Body of pancreas (tissue), 4 donors: ENCODE measurements around the gene ZFX. TPM values are rescaled to one million over a fixed set of nuclear protein-coding genes. Genes with fewer than 3 reads are reported as not detected.
A peak's percentile ranks its signal among the peaks of the same experiment; 100 is the strongest.

Source experiments
- ATAC-seq: fragments of 150-250 bp; one replicate; pipeline ENCODE4 v1.9.1; 2016
- DNase-seq, 4 donors: peaks; one replicate each; pipeline ENCODE4 v3.0.0-alpha.2; 2019
- H3K27ac ChIP-seq, 4 donors: fragments of 200-600 bp; sonication (generic); 1 replicate in 3 of 4; 2 replicates in 1 of 4; pipeline versions ENCODE4 v1.5.1 to v1.6.1; 2016 to 2019; ENCODE audit warnings: mild to moderate bottlenecking in 1 of 4, mixed read lengths in 1 of 4, moderate library complexity in 1 of 4
- H3K27me3 ChIP-seq, 2 donors: fragments of 200-600 bp; sonication (generic); one replicate each; pipeline ENCODE4 v1.6.0; 2016; ENCODE audit warnings: mild to moderate bottlenecking in 1 of 2
- H3K36me3 ChIP-seq, 2 donors: fragments of 200-600 bp; sonication (generic); replicated peaks in 1 of 2; 2 replicates each; pipeline ENCODE4 v1.5.1; 2016; ENCODE audit warnings: low read depth in 2 of 2; ENCODE audit not compliant: insufficient read depth in 1 of 2
- H3K4me1 ChIP-seq: fragments of 200-600 bp; sonication (generic); one replicate; pipeline ENCODE4 v1.6.0; 2016
- H3K4me3 ChIP-seq, 2 donors: fragments of 200-600 bp; sonication (generic); 1 replicate in 1 of 2; 2 replicates in 1 of 2; pipeline ENCODE4 v1.5.1; 2016 to 2019
- H3K9me3 ChIP-seq, 3 donors: fragments of 200-600 bp; sonication (generic); 1 replicate in 2 of 3; 2 replicates in 1 of 3; pipeline ENCODE4 v1.5.1; 2016
- CTCF ChIP-seq, 7 experiments: fragments of 450-650 bp in 4 of 7; fragments of 200-600 bp in 3 of 7; sonication (generic) in 3 of 7; IDR thresholded peaks; one replicate each; pipeline ENCODE4 v1.5.1; 2016 to 2019; ENCODE audit warnings: antibody characterized with exemption in 7 of 7
- POLR2A ChIP-seq, 3 donors: fragments of 450-650 bp; IDR thresholded peaks; one replicate each; pipeline ENCODE4 v1.6.1; 2016; ENCODE audit warnings: antibody characterized with exemption in 3 of 3, mild to moderate bottlenecking in 2 of 3
- WGBS, 2 donors: methylation state at CpG; one replicate each; pipeline ENCODE4 v1.1.5; 2017; 5-methylcytosine and 5-hydroxymethylcytosine counted together
- intact Hi-C: fragments of 100-400 bp; cut with DNase I; formaldehyde crosslinking; loops from one replicate; pipeline ENCODE4 v1.15.1; 2023
- total RNA-seq, 2 donors: library from RNA; depleted of rRNA; stranded (reverse); fragments of >200 nt; gene quantifications; one replicate each; pipeline ENCODE4 v1.1.0, GENCODE V29; 2016

Gene ZFX
- total RNA-seq, 2 donors from 2014 or later = 23.4 to 28.3 TPM

DNA sequence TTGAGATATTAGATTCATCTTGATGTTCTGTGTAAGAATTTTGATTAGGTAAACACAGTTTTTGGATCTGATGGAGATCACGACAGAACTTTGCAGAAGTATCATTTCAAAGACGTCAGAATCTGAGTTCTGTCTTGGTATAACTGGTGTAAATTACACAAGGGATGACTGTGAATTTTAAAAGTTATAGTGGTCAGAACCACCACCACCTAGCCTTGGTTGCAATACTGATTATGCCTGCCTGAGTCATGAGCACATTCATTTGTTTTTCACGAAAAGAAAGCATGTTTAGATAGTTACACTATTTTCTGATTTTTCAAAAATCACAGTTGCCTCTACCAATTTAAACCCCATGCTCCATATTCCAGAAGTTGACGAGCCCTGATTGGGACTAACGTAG, 54.8 kb downstream of the ZFX start:
- intact Hi-C loops = no loop called here
- Histone ChIP-seq H3K36me3 (no peaks in the 10 kb centered on the region), H3K27me3 (no peaks in the 10 kb centered on the region), H3K27ac (no peak overlapping the region), H3K9me3 (no peaks in the 10 kb centered on the region), H3K4me3 (no peak overlapping the region), H3K4me1 (peaks cover 36% of the 10 kb centered on the region)
- TF ChIP-seq CTCF (IDR thresholded peaks at IDR 0.05) (no peak), POLR2A (IDR thresholded peaks at IDR 0.05) (no peak)
- 52 to 58% methylated on average over 5 of the region's 5 CpGs for WGBS, 2 donors
- ATAC-seq (no peak), DNase-seq (no peak)

DNA sequence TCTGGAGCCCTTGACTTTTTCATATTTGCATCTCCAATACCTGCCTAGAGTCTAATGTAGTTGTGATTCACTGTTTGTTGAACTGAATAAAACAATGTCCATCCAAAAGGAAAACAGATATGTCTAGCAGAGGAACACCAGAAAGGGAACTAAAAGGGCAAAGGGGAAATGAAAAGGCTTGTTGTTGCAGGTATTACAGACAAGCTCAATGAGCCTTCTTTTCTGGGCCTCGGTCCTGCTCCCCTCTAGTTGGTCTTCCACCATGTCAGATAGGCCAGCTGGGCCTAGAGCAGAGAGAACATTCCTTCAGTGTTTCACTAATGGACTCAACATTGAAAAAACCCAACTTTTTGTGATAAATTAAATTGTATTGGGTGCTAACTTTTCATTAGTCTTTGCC, 55.4 kb downstream of the ZFX start:
- ATAC-seq = no peak

DNA sequence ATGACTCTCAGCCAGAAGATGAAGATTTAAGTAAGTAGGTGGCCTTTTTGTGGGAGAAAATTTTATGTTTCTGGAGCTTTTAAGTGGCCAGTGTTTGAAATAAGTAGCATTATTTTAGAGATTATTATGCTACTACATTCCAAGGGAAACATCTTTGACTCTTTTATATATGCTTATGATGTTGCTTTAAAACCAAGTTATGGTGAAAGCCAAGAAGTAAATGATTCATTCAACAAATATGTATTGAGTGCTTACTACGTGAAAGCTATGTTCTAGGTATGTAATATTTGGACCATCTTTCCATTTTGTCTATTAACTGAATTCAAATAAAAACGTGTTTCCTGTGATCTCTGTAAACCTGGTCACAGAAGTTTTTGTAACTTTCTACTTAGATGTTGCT, 58.3 kb downstream of the ZFX start:
- 28 to 31% methylated on average over 2 of the region's 2 CpGs for WGBS, 2 donors
- Histone ChIP-seq H3K27ac (no peak overlapping the region), H3K4me3 (no peak overlapping the region), H3K4me1 (peaks cover 18% of the 10 kb centered on the region), H3K27me3 (no peaks in the 10 kb centered on the region), H3K36me3 (peaks cover 0 to 3% of the 10 kb centered on the region in 2 donors), H3K9me3 (no peaks in the 10 kb centered on the region)
- DNase-seq (no peak), ATAC-seq (no peak)
- intact Hi-C loops = no loop called here
- TF ChIP-seq CTCF (IDR thresholded peaks at IDR 0.05) (no peak), POLR2A (IDR thresholded peaks at IDR 0.05) (no peak)

More for the DNA sequence above, 55.4 kb downstream of the ZFX start:
- Histone ChIP-seq H3K9me3 (no peaks in the 10 kb centered on the region), H3K27me3 (no peaks in the 10 kb centered on the region), H3K4me3 (no peak overlapping the region), H3K27ac (no peak overlapping the region), H3K4me1 (peaks cover 36% of the 10 kb centered on the region), H3K36me3 (no peaks in the 10 kb centered on the region)
- no peak for DNase-seq
- WGBS, 2 donors = 83 to 86% methylated on average over 1 of the region's 1 CpG
- intact Hi-C loops = no loop called here
- no peak for TF ChIP-seq POLR2A (IDR thresholded peaks at IDR 0.05)
- TF ChIP-seq CTCF (IDR thresholded peaks at IDR 0.05) = no peak

- WGBS, 2 donors = 83 to 86% methylated on average over 10 to 13 of the region's 13 CpGs
- H3K9me3 ChIP-seq = no peaks in the 10 kb centered on the region
- intact Hi-C loops = no loop called here
- TF ChIP-seq POLR2A (IDR thresholded peaks at IDR 0.05) (no peak), CTCF (IDR thresholded peaks at IDR 0.05) (peak in 4 of 7 experiments; percentile 15 to 42 (median 24))
- DNase-seq (peak in 3 of 4 donors; percentile 13 to 53 (median 16)), ATAC-seq (no peak)
- peaks cover 9% of the 10 kb centered on the region for H3K4me1 ChIP-seq
- H3K36me3 ChIP-seq = peaks cover 0 to 3% of the 10 kb centered on the region in 2 donors
- H3K27me3 ChIP-seq = no peaks in the 10 kb centered on the region
- no peak overlapping the region for H3K27ac ChIP-seq
- no peak overlapping the region for H3K4me3 ChIP-seq
Observed at GRCh38 chrX:24208496-24209240, 59.1 kb downstream of the ZFX start.

- 29 to 43% methylated on average over 4 to 6 of the region's 6 CpGs for WGBS, 2 donors
- Histone ChIP-seq H3K36me3 (peaks cover 0 to 3% of the 10 kb centered on the region in 2 donors), H3K4me1 (peaks cover 1% of the 10 kb centered on the region), H3K27ac (no peak overlapping the region), H3K9me3 (no peaks in the 10 kb centered on the region), H3K4me3 (no peak overlapping the region), H3K27me3 (no peaks in the 10 kb centered on the region)
- intact Hi-C loops = no loop called here
- ATAC-seq = no peak
- TF ChIP-seq CTCF (IDR thresholded peaks at IDR 0.05) (no peak), POLR2A (IDR thresholded peaks at IDR 0.05) (no peak)
- no peak for DNase-seq
Observed at GRCh38 chrX:24210190-24210589, 60.7 kb downstream of the ZFX start.
